ENCODE measurements around the gene ANP32E.
"Not testable (repeated sequence)": the region's sequence is repeated elsewhere in the genome, so short reads cannot be mapped to it uniquely, and the experiment has no call there.

ANP32E gene

DNA sequence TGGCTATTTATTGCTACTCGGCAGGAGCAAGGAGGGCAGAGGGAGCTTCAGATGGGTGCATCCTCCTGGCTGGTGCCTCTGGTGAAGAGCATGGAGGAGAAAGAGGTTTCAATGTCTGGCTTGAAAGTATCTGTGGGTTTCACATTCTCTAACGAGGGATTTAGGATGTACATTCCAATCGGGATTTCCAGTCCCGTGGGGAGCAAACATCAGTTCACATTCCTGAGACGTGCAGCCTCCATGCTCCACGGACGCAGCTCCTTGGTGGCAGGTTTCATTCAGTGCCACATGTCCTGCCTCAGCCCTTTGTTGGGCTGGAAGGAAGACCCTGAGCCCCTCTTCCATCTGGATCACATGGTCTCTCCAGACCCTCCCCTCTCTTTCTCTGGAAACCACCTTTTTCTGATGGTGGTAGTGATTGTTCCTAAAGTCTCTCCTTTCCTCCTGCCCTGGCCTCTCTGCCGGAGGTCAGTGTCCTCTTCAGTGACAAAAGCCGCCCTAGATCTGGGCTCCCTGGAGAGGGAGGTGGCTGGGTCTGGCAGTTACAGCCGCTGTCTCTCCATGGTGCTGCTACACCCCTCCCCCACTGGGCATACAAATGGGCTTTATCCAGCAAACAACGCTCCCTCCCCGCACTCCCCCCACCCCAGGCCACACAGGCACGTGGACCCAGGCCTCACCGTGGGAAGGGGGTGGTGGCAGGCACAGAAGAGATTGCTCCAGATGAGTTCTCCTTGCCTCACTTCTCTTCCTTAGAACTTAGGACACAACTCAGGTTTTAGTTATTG, 20.8 kb upstream of the ANP32E start:
- DNase-seq, result peak; percentile 23

DNA sequence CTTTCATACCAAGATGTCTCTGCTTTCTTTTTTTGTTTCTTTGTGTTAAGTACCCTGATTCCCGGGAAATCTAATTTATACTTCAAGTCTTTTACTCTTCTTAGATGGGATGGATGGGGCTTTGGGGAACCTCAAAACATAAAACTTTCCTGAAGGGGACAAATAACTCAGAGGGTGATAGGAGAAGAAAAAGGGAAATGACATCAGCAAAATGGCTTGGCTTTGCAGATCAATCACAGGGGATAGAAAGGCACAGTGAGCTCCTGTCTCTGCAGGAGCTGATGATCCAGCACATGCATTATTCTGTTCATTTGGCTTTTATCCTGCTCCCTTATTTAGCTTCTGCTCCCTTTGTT, 20.3 kb upstream of the ANP32E start:
- DNase-seq, result peak; percentile 67

DNA sequence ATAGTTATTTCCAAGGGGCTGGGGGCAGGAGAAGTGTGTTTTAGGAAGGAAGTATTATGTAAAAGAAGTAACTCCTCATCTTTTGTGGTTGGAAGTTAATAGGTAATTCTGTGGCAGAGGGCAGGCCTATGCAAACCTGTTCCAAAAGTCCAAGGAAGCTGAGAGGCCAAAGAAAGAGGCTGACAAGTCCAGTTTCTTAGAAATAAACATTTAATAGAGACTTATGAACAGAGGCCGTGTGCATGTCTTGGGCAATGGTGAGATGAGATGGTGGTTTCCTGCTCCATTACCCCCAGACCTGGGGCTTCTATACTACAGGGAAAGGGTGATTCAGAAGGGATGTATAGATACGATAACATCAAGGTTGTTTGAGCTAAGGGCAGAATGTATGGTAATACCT, 14.0 kb upstream of the ANP32E start:
- DNase-seq, result no peak

GRCh38 chr1:150243003-150243402, 7.1 kb upstream of the ANP32E start:
- no peak for DNase-seq

GRCh38 chr1:150237746-150238145, 1.8 kb upstream of the ANP32E start:
- DNase-seq, result no peak

- not testable (repeated sequence) for DNase-seq
Measured at GRCh38 chr1:150237176-150237575, 1.3 kb upstream of the ANP32E start.

DNA sequence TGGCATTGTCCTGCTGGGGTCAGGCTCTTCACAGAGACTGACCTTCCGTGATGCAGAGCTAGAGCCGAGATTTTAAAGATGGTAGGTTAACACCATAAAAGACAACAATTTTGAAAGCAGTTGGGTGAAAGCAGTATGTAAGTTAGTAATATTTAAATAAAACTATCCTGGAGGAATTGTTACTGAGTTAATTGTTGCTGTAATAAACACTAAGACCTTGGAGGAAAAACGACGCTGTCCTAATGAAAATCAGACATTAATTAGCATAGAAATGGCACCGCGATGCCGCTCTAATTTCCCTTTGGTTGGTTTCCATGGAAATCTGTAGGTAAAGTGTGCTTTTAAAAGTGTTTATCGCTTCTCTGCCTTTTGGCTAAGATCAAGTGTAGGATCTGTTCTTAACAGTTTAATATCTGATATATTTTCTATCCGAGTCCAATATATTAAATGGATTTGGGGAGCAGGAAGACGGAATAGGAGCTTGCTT, 745 bp upstream of the ANP32E start:
- no peak for DNase-seq

- DNase-seq, result no peak
Measured at GRCh38 chr1:150235294-150235851, 539 bp downstream of the ANP32E start.

DNA sequence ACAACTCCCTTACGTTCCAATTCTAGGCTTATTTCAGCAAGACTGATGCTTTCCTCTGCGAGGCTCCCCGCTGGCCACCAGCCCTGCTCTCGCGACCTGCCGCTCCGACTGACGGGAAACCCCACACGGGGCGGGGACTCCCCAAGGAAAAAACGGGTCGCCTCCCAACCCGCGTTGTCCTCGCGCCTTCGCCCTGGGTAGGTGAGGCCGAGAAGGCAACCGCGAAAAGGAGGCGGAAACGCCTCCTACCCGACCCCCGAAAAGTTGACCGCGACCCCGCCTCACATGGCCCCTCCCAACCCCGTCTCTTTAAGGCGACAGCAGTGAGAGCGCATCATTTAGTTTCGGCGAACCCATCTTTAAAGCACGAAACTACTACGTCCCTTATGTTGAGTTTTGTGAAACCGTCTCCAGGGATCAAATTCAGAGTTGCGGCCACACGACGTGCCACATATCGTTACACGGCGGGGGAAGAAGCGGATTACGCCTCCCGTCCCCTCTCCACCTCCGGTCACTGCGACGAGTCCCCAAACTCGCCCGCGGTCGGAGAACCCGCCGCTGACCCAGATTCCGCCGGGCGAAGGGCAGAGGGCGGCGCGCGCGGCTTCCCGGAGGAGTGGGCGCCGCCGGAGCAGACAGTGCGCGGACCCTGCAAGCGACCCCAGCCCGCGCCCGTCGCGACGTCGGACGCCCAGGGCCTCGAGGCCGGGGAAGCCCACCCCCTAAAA, 1.2 kb downstream of the ANP32E start:
- peak; percentile 62 for DNase-seq

- DNase-seq, result no peak
Measured at GRCh38 chr1:150234309-150234565, 1.7 kb downstream of the ANP32E start.

DNA sequence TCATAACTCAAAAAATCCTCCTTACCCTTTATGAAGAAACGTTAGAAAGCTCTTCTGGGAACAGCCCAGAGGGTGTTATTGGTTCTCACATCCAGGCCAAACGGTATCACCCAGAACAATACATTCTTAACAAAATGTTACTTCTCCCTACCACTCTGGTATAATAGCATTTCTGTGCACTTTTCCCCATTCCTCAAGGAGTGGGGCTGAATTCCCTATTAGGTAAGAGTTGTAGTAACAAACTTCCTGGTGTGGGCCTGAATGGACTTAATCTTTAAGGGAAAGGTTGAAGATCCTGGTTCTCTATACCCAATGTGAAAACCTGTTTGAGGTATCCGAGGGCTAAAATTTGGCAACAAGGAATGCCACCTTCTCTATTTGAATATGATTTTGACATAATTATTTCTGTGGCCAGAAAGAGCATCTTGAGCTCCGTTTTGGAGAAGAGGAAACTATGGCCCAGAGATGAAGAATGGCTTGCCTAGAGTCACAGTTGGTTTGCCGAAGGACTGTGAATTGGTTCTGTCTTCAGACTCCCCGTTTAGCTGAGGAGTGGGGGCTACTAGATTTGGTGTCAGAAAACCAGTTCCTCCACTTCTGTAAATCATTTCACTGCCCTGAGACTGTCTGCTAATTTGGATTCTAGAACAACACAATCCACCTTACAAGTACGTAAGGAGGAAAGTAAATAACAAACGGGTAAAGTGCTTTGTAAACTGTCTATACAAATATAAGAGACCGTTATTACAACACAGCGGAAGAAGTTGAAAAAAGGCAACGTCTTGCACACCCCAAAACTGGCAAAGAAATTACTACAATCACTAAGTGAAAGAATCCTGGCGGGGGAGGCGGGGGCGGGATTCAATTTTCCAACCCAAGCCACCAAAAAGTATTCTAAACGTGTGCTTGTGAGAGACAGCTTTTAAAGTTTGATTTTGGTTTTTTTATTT, 2.3 kb downstream of the ANP32E start:
- no peak for DNase-seq

GRCh38 chr1:150232921-150233320, 3.0 kb downstream of the ANP32E start:
- DNase-seq, result not testable (repeated sequence)

DNA sequence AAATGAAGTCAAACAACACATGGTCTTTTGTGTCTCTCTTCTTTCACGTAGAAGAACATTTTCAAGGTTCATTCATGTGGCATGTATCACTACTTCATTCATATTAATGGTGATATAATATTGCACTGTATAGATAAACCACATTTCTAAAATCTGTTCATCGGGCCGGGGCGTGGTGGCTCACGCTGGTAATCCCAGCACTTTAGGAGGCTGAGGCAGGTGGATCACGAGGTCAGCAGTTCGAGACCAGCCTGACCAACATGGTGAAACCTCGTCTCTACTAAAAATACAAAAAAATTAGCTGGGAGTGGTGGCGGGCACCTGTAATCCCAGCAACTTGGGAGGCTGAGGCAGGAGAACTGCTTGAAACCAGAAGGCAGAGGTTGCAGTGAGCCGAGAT, 7.7 kb downstream of the ANP32E start:
- DNase-seq, result not testable (repeated sequence)

GRCh38 chr1:150227228-150227627, 8.7 kb downstream of the ANP32E start:
- no peak for DNase-seq

DNA sequence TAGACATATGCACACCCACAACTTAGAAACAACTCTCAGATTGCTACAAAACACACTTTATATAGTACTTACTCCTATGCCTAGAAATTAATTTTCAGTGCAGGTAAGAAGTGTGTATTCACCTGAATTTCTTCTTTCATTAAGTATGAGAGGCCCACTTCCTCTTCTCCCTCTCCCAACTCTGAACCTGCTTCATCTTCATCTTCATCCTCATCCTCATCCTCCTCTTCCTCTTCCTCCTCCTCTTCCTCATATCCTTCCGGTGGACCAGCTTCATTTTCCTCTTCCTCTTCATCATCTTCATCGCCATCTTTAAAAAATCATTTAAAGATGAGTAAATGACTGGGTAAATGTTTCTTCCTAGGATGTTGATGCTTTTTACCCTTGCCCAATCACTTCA, 9.4 kb downstream of the ANP32E start:
- no peak for DNase-seq

DNA sequence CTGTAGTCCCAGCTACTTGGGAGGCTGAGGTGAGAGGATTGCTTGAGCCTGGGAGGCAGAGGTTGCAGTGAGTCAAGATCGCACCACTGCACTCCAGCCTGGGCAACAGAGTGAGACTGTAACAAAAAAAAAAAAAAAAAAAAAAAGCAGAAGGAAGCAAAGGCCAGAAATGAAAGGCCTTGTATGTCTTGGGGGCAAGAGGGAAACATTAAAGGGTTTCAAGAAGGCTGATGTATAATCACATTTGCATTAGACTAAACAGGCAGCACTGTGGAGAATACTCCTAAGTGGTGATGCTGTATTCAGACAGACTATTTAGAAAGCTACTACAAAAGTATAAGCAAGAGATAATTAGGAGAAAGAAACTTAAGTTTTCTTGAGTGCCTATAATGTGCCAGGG, 10.4 kb downstream of the ANP32E start:
- DNase-seq, result no peak

DNA sequence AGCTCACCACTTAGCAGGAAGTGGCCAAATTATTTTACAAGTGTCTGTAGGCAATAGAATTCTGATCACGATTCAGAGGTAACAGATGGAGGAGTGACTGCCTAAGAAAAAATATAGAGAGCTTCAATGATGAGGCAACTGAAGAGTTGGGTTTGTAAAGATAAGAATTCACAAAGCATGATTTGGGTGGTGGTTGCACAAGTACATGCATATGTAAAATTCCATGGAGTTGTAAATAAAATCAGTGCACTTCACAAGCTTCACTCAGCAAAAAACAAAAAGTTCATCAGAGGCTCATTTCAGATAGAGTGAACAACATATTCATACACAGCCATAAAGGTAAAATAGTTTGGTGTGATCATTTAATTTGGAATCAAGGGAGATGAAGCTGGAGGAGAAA, 10.9 kb downstream of the ANP32E start:
- no peak for DNase-seq

- DNase-seq, result no peak
Measured at GRCh38 chr1:150221552-150221951, 14.4 kb downstream of the ANP32E start.

DNA sequence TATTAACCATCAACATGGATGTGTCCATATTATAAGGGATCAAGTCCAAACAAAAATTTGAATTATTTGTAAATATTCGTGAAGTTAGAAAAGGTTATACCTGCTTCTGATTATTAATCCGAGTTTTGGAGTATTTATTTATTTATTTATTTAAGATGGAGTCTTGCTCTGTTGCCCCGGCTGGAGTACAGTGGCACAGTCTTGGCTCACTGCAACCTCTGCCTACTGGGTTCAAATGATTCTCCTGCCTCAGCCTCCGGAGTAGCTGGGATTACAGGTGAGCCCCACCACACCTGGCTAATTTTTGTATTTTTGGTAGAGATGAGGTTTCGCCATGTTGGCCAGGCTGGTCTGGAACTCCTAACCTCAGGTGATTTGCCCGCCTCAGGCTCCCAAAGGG, 20.1 kb downstream of the ANP32E start:
- DNase-seq, result not testable (repeated sequence)

DNA sequence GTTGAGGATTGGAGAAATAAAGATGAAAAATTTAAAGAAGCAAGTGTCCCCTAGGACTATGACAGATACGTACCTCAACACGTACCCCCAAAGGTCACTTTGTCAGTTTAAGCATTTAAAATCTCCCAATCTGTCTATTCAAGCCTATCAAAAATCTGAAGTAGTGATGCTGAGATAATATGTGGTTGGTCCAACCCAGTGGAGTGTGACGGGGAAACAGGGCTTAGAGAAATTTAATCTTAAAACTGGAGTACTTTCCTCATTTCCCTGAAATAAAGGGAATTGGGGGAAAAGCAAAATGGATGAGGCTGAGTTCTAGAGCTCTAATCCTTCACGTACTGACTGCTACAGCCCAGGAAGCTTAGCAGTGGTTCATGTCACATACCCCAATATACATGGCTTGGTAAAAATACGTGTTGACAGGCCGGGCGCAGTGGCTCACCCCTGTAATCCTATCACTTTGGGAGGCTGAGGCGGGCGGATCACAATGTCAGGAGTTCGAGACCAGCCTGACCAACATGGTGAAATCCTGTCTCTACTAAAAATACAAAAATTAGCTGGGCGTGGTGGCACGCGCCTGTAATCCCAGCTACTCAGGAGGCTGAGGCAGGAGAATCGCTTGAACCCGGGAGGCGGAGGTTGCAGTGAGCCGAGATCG, 21.7 kb downstream of the ANP32E start:
- DNase-seq, result not testable (repeated sequence)

DNA sequence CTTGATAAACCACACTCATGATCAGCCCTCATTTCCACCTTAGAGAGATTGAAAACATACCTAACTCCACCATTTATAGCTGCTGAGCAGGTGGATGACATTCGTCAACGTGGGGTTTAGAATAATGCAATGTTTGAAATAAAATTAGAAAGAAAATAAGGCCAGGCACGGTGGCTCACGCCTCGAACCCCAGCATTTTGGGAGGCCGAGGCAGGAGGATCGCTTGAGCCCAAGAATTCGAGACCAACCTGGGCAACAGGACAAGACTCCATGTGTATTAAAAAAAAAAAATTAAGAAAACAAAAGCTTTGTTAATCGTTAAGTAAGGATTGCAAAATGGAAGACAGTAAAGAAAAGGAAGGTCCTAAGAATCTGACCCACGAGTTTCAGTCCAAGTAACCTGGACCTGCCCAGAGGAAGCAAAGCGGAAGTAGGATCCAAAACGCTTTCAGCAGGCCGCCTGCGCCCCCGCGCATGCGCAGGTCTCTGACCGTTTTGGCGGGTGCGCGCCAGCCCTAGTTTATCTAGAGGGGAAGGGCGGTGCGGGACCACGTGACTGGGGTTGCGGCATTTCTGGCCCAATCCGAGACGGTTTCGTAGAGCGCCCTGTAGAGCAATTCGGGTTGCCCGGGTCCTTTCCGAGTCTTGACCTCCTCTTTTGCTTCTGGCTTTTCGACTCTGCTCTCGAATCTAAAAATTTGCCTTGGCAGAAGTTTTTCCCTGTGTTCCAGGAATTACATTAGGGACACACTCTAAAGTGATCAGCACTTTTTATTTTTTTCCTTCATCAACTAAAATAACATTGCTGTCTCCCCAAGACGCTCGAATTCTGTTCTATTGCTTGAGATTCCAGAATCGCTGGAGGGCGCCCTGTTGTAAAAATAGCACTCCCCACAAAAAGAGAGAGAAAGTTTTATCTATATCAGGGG, 22.5 kb downstream of the ANP32E start:
- peak; percentile 94 for DNase-seq
